ENCODE measurements around the gene PLEK. TPM values are rescaled to one million over a fixed set of nuclear protein-coding genes. Genes with fewer than 3 reads are reported as not detected.

PLEK gene
- total and polyA plus RNA-seq, 10 of the 15 experiments (the other 5 are each of a cell fraction or from before 2014, with no cell fraction given), result 229 to 804 (median 362) TPM

DNA sequence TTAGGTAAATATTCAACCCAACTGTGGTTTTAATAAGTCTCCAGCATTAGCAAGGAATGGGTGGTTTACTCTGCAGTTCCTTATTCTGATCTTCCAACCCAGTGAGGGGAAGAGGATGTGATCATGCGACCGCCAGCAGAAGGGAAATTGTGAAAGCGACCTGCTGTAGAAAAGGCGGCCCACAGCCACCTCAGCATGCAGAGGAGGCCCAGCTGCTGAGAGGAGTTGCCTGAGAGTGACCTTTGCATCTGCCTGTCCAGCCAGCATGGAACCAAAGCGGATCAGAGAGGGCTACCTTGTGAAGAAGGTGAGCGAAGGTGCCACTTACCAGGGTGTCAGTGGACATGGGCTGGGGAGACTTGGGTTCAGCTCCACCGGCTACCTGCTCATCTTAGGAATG lies at the start of gene PLEK (continued):
- TF ChIP-seq, protein P1, sequence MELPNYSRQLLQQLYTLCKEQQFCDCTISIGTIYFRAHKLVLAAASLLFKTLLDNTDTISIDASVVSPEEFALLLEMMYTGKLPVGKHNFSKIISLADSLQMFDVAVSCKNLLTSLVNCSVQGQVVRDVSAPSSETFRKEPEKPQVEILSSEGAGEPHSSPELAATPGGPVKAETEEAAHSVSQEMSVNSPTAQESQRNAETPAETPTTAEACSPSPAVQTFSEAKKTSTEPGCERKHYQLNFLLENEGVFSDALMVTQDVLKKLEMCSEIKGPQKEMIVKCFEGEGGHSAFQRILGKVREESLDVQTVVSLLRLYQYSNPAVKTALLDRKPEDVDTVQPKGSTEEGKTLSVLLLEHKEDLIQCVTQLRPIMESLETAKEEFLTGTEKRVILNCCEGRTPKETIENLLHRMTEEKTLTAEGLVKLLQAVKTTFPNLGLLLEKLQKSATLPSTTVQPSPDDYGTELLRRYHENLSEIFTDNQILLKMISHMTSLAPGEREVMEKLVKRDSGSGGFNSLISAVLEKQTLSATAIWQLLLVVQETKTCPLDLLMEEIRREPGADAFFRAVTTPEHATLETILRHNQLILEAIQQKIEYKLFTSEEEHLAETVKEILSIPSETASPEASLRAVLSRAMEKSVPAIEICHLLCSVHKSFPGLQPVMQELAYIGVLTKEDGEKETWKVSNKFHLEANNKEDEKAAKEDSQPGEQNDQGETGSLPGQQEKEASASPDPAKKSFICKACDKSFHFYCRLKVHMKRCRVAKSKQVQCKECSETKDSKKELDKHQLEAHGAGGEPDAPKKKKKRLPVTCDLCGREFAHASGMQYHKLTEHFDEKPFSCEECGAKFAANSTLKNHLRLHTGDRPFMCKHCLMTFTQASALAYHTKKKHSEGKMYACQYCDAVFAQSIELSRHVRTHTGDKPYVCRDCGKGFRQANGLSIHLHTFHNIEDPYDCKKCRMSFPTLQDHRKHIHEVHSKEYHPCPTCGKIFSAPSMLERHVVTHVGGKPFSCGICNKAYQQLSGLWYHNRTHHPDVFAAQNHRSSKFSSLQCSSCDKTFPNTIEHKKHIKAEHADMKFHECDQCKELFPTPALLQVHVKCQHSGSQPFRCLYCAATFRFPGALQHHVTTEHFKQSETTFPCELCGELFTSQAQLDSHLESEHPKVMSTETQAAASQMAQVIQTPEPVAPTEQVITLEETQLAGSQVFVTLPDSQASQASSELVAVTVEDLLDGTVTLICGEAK (IDR thresholded peaks at IDR 0.05; ENCODE audit: borderline replicate concordance), result no peak
- TF ChIP-seq, protein P2, sequence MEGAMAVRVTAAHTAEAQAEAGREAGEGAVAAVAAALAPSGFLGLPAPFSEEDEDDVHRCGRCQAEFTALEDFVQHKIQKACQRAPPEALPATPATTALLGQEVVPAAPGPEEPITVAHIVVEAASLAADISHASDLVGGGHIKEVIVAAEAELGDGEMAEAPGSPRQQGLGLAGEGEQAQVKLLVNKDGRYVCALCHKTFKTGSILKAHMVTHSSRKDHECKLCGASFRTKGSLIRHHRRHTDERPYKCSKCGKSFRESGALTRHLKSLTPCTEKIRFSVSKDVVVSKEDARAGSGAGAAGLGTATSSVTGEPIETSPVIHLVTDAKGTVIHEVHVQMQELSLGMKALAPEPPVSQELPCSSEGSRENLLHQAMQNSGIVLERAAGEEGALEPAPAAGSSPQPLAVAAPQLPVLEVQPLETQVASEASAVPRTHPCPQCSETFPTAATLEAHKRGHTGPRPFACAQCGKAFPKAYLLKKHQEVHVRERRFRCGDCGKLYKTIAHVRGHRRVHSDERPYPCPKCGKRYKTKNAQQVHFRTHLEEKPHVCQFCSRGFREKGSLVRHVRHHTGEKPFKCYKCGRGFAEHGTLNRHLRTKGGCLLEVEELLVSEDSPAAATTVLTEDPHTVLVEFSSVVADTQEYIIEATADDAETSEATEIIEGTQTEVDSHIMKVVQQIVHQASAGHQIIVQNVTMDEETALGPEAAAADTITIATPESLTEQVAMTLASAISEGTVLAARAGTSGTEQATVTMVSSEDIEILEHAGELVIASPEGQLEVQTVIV (IDR thresholded peaks at IDR 0.05; ENCODE audit: borderline replicate concordance, partially characterized antibody), result no peak
- TF ChIP-seq NR2F1 (conservative IDR thresholded peaks at IDR 0.05) (peak; percentile 58), SUPT20H (IDR thresholded peaks at IDR 0.05; ENCODE audit: borderline replicate concordance, control insufficient read depth, low read depth, low read length) (no peak), GATAD2B (conservative IDR thresholded peaks at IDR 0.05; ENCODE audit: low read depth) (0 out of 2 replicates have a peak, but pooled peaks have one; percentile 59), SMAD5 (IDR thresholded peaks at IDR 0.05; ENCODE audit: low read depth) (peak; percentile 88; the same call in 1 of the 2 replicates), WRNIP1 (IDR thresholded peaks at IDR 0.05; ENCODE audit: borderline replicate concordance, low read depth, low read length) (no peak; the same call in 1 of the 2 replicates), IRF3 (IDR thresholded peaks at IDR 0.05) (no peak), CHD1 (IDR thresholded peaks at IDR 0.05; ENCODE audit: low read depth, low read length) (no peak), LARP7 (IDR thresholded peaks at IDR 0.05) (peak; percentile 84), NFYB (IDR thresholded peaks at IDR 0.05; ENCODE audit: insufficient read depth, low read depth, low read length) (no peak), ZBTB33 (IDR thresholded peaks at IDR 0.05) (no peak), MEF2A (IDR thresholded peaks at IDR 0.05; ENCODE audit: insufficient read depth, low read depth, low read length) (no peak; the same call in 1 of the 2 replicates), REST (IDR thresholded peaks at IDR 0.05; ENCODE audit: low read depth, low read length) (peak; percentile 15; the same call in 1 of the 2 replicates), EGR1 (IDR thresholded peaks at IDR 0.05; ENCODE audit: borderline replicate concordance in 1 of 2, low read depth in 2 of 2, low read length in 2 of 2) (no peak), POLR2AphosphoS5 (IDR thresholded peaks at IDR 0.05; ENCODE audit: low read length) (peak; percentile 98), CBFB (IDR thresholded peaks at IDR 0.05; ENCODE audit: low read depth) (peak; percentile 89)

All from GM12878 (cell line).